DMS114 treated with DMSO at 0.1 percent for 48 hours (cell line): ENCODE measurements around the gene RFX4.

Source experiments
- DNase-seq: peaks from one replicate; lab custom pipeline; 2025; ENCODE audit not compliant: unreplicated experiment; lab: John Stamatoyannopoulos, UW

RFX4 gene

GRCh38 chr12:106801167-106801708, 218.4 kb downstream of the RFX4 start:
- DNase-seq = no peak

DNA sequence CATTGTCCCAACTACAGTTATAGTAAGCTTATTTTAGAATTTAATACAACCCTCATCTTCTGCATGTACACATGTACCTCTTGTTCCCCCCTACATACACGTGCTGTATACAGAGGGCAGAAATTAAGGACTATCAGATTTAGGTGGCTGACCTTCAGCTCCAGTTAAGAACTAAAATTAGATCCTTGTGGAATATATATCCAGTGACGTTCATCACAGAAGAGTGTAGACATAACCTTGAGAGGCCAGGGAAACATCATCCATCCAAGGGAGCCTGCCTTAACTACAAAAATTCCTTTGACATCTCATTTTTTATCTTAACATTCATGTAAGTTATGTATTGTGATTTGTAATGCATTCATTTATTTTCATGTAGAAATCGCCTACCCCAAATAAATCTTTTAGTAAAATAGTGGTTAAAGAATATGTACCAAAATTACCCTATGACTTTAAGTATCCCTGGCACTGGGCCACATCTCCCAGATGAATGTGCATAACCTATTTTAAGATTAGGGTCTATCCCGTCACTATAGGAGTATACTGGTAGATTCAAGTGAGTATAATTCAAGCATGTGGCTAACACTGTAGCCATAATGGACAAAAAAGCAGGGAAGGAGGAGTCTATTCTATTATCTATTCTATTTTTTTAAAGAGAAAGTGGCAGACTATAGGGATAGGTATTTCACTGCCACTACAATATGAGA, 219.2 kb downstream of the RFX4 start:
- no peak for DNase-seq

DNA sequence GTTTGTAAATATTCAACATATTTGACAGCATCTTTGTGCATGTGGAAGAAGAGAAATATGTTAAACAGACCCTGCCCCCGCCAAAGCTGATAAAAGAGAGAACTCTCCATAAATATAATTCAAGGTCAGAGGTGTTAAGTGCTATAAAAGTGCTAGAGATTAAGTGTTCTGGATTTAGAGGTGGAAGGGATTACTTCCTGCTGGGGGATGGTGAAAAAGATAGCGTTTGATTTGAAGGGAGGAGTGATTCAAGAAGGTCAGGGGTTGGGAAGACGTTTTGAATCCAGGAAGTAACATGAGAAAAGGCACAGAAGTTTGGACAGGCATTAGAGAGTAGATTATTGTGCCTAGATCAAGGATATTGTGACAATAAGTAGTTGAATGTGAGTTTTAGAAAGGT, 221.9 kb downstream of the RFX4 start:
- DNase-seq = no peak
